ENCODE measurements around the gene ZC3H4. TPM values are rescaled to one million over a fixed set of nuclear protein-coding genes. Genes with fewer than 3 reads are reported as not detected.

The ZC3H4 gene
- total and polyA plus RNA-seq, 2 of the 8 experiments (the other 6 are each of a cell fraction or from before 2014, with no cell fraction given) = 6.6 to 92.0 TPM

DNA sequence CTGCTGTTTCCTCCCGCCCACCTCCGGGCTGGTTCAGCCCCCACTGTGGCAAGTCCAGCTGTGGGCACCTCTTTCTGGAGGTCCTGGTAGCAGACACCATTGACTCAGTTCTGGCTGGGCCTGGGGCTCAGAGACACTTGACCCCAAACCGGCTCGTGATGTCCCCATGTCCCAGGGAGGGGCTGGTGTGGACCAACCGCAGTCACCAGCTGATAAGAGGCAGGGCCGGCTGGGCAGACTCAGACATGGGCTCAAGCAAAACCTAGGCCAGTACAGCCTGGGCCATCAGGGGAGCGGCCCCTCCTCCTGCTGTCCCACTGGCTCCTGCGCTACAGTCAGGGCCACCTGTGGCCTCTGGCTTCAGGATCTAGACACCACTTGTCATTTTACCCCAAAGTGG is 45.3 kb downstream of the ZC3H4 start (continued):
- no peak for TF ChIP-seq SIX5 (IDR thresholded peaks at IDR 0.05; ENCODE audit: low read depth, low read length)
- TF ChIP-seq SUZ12 (IDR thresholded peaks at IDR 0.05; ENCODE audit: low read length) = no peak
- TF ChIP-seq, protein P1, sequence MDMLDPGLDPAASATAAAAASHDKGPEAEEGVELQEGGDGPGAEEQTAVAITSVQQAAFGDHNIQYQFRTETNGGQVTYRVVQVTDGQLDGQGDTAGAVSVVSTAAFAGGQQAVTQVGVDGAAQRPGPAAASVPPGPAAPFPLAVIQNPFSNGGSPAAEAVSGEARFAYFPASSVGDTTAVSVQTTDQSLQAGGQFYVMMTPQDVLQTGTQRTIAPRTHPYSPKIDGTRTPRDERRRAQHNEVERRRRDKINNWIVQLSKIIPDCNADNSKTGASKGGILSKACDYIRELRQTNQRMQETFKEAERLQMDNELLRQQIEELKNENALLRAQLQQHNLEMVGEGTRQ (IDR thresholded peaks at IDR 0.05; ENCODE audit: low read length) = no peak
- no peak for TF ChIP-seq RXRA (IDR thresholded peaks at IDR 0.05; ENCODE audit: insufficient read depth, low read depth, low read length)
- TF ChIP-seq GABPA (IDR thresholded peaks at IDR 0.05; ENCODE audit: borderline replicate concordance, insufficient read depth, low read length) = no peak
- no peak for TF ChIP-seq KDM1A (IDR thresholded peaks at IDR 0.05; ENCODE audit: borderline replicate concordance, low read length)
- TF ChIP-seq ASH2L (IDR thresholded peaks at IDR 0.05; ENCODE audit: low read length) = no peak
- TF ChIP-seq FOSL1 (IDR thresholded peaks at IDR 0.05; ENCODE audit: insufficient read depth, low read depth, low read length) = no peak
